ENCODE data around the gene MYO1H.
"Not testable (repeated sequence)": the region's sequence is repeated elsewhere in the genome, so short reads cannot be mapped to it uniquely, and the experiment has no call there.

The MYO1H gene

DNA sequence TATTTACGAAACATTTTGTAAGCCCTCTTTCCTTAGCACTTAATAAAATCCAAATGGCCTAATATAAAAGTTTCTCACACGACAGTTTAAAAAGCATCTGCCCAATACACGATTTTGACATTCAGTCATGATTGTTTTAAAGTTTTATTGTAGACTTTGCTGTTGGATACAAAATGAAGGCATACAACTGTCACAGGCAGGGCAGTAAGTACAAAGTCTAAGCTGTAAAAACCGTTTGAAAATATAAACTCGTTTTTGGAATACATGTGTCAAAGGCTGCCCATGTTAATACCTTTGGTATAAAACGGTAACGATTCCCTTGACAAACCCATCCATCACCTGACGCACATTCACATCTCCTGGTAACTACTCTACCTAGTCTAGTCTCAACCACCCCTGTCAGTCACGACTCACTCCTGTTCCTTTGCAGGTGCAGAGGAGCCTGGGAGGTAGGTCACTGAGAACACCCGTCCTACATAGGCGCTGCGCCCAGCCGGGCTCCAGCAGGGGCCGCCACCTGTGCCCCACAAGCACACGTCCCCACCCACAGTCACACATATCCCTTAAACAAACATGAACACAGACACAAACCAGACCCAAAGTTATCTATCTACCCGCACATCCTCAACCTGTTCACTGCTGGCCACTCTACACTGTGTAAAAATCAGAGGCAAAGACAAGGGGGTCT is 102.3 kb downstream of the MYO1H start:
- DNase-seq = no peak

DNA sequence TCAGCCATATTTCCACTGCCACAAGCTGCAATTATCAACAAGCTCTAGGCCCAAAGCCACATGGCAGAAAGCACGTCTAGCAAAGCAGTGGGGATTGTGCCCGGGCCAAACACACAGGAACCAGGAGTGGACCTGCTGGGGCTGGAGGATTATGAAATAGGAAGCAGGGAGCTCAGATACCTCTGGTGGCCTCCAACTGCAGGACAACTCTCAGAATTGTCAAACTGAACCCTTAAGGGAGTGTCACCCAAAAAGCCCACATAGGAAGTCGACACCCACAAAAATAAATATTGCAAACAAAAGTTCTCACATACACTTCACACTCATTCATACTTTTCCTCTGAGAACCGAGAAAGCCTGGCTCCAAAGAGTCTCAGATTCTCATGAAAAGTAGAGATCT is 103.3 kb downstream of the MYO1H start:
- no peak for DNase-seq

DNA sequence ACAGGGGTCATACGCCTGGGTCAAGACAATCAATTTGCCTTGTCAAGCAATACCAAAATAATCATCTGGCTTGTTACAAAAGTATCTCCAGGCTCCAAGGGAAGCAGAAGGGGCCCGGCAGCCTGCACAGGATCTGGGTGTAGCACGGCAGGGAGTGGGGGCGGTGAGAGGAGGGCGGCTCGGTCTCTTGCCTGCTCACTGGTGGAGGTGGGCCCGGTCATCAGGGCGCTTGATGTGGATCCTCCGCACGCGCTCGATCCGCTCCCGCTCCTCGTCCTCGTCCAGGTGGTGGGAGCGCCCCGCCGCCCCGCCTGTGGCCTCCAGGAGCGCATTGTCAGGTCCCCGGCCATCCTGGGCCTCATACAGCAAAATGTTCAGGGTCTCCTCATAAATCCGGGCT is 103.7 kb downstream of the MYO1H start:
- no peak for DNase-seq

DNA sequence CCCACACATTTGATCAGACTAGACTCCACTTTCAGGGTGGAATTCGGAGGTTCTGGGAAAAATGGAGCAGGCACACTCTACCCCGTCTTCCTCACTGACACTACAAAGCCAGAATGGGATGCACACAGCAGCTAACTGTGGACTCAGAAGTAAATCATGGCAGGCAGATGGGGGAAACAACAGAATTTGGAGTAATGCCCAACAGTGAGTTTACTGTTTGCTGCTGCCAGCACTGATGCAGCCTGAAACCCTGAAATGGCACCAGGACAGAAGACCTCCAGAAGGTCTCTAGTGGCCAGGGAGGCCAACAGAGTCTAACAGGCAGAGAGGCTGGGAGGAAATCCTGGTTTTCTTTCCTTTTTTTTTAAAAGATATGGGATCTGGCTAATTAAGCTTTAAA is 104.8 kb downstream of the MYO1H start:
- DNase-seq = no peak

DNA sequence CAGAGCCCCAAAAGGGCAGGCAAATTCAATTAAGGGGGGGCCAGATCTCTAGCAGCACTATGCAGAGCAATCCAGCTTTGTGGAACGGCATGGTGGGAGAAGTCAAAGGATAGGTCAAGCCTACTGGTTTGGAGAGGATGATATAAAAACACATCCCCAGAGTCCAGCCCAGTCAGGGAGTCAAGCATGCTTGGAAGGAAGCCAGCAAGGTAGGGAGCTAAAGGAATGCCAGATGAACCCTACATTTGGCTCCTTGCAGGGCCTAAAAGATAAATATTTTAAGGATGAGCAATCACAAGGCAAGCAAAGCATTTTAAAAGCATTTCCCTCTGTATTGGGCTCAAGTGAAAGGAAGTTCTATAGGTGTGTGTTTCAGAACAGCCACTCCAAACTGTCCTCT is 108.0 kb downstream of the MYO1H start:
- DNase-seq = no peak

DNA sequence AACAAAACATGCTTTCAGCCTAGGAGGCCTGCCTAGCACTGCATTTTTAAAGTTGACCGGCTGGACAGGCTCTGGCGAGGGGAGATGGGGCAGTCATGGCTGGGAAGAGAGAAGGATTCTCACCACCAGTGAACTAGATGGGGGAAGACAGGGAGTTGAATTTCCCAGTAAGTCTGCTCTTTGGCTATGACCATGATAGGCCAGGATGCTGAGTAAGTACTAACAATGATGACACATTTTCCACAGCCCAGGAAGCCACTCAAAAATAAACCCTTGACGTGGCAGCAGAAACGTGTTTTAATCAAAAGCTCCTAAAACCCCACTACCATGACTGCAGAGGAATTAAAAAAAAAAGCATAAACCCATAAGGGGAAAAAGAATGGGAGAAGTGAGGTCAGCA is 110.4 kb downstream of the MYO1H start:
- DNase-seq = no peak

DNA sequence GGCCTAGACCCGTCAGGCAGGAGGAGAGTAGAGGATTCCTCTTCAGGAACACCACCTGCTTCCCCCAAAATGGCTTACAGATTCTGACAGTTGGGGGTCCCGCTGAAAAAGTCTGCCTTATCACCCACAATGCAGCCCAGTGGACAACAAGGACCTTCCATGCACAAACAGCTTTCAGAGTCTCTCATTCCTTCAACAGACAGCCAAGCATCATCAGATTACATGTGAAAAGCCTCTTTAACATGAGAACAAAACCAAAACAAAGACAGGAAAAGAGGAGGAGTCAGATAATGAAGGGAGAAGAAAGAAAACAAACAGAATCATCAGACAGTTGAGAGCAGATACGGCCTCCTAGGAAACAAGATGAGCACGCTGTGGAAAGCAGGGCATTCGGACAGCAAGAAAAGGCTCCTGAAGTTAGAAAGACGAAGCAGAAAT is 111.1 kb downstream of the MYO1H start:
- no peak for DNase-seq

DNA sequence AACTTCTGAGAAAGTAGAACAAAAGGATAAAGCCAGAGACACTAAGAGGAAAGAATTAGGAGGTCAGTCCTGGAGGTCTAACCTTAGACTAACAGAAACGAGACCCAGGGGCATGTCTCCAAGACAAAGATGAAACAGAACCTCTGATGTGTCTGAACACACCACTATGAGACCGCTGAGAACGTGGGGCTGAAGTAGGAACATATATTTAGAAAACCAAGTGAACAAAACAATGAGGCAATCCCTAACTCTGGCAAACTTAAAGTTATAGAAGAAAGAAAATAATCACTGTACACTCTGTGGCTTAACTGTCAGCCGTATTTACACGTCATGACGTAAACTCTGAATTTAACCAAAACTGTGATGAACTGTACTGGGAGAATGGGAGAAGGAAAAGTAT is 111.5 kb downstream of the MYO1H start:
- no peak for DNase-seq

DNA sequence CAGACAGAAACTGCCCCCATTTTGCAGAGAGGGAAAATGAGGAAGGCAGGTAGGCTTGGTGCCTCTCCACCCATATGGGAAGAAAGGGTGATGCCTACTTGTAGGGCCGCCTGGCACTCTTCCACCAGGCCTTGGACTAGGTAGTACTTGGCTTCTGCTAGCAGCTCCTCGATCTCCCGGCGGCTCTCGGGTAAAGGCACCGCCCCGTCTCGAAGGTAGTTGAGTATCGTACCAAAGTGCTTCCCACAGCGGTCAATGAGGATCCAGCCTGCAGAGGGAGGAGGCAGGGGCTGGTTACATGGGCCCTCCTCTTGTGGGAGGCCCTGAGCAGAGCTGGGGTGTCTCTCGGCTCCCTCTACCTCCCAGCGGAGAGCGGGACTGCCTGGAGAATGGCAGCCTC is 112.8 kb downstream of the MYO1H start:
- no peak for DNase-seq

DNA sequence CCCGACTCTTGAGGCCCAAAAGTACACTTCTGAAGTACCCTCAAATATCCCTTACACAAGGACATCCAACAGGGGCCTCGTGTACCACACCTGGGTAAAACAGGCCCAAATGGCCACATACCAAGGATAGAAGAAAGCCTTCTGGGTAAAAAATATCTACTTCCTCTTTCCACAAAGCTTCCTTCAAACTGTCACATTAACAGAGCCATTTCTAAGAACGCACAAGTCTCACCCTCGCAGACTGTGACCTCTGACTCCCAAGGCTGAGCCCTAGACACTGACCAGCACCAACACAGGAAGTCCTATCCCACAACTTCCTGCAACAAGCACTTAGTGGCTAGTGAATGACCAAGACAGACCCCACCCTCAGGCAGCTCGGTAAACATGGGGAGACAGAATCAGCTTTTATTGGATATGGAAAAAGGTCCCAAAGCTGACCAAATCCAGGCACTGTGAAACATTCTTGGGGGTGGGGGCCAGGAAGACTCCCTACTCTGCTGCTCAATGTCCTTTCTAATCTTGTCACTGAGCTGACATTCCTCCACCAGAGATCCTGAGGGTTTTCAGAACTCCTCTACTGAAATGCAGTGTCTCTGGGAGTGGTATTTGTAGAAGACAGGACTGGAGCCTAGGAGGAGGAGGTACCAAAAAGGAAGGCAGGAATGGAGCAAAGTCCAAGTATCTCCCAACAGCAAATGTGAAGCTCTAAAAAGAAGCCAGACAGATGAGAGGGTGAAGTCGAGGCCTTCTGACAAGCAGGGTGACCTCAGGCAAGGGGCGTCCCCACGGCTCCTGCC is 113.5 kb downstream of the MYO1H start:
- DNase-seq = no peak

DNA sequence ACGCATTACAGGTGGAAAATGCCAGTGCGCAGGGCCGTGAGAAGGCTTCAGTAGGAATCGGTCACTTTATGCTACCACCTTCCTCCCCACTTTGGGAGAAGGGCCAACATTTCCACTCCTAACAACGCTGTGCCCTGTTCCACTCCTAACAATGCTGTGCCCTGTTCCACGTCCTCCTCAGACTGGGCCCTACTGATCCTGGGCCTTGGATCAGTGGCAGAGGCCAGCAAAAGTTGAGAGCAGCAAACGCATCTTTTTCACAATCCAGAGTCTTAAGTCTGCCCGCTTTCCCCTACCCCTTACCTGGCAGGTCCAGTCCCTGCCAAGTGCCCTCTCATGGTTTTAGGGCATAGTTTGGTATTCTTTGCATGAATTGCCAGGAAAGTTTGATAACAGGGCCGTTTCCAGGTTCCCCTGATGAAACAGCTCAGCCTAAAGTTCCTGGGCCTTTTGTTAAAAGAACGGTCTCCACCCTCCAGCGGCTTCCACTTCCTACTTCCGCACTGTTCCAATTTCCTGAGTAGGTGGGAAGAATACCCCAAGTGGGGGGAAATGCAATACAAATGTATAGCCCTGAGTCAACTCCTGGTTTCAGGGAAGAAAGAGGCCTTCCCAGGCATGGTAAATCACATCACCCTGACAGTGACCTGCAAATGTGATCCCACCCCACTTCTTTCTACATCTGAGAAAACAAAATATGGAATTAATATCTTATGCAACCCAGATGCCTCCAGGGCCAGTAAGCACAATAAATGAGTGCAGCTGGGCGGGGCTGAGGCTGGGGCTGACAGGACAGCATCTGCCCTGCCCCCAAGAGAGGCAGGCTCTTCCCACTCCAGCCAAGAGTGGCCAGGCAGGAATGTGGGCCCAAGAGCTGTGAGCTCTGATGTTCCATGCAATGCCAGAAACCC is 114.4 kb downstream of the MYO1H start:
- no peak for DNase-seq

DNA sequence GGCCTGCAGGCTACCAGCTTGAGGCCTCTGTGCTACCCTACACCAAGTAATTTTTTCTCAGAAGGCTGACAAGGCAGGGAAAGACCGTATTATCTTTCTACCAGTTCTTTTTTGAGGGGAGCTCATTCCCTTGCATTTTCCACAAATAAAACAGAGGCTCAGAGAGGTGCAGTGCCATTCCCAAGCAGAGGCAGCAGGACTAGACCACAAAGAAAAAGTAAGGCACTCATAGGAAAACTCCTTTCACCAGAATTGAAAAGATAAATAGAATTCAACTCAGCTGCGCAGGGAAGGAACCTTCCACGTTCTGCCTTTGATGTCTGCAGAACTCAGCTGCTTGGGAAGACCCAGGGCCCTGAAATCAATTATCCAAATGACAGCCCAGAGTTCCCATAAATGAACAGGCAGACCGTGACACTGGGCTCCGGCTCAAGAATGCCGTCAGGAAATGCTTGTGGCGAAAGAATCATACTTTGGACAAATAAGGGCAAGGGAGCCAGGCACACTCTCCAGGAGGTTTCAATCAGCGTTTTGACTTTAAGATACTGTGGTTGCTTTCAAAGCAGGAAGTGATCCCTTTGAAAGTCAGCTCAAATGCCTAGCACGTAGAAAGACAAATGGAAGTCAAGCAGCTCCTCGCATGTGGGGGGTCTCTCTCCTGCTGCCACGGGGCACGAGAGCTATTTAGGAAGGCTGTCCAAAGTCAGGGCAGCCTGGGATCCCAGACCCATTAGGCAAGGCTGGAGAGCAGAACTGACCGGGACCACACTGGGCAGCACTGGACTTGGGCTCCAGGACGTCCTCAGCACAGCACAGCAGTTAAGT is 115.4 kb downstream of the MYO1H start:
- no peak for DNase-seq

DNA sequence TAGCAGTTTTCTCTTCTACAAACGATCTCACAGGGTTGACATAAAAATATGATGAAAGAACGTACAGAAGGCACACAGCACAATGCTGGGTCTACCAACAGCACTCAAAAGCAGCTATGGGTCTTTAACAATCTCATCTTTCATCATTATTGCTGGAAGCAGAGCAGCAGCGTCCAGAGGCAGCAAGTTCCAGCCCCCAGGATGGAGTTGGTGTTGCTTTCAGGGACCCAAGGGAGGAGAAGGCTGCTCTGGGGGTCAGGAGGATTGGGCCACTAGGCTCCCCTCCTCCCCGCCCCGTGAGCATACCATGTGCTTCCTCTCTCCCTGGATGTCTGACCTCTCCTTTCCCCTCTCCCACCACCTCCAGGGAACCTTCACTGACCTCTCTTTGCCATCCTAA is 116.1 kb downstream of the MYO1H start:
- DNase-seq = no peak

DNA sequence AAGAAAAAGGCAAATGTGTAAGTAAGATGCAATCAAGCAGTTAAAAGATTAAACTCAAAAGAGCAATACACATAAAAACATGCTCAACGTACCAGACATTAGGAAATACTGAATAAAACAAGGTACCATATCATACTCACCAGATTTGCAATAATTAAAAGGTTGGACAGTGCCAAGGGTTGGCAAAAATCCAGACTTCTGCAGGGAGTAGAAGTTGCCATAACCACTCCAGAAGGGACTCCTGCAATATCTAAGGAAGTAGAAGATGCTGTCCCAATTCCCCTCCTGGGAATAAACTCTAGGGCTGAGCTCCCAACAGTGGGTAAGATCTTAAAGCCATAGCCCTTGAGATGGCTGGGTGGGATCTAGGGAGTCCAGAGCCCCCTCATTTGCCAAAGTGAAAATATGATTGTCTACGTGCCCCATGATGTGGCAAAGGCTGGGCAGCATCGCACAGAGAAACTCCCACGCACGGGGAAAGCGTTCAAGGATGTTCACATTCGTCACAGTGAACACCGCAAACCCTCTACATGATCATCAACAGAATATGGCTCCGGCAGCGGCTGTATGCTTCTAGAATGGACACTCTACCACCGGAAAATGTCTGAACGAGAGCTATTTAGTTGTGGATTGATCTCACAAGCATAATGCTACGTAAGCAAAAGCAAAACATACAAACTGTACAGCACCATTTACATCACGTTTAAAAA is 117.1 kb downstream of the MYO1H start:
- no peak for DNase-seq

DNA sequence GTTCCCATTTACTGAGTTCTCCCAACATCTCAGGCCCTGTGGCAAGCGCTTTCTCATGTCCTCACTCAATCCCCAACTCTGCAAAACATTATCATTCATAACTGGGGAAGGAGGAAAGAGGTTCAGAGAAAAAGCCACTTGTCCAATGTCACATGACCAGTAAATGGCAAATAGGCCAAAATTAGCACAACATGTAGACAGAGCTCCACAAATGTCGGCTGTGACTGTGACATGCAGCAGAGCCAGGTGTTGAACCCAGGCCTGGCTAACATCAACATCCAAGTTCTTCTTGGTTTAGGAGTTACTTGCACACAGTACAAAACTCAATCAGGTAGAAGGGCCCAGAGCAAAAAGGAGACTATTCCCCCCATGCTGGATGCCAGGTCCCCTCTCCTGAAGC is 118.6 kb downstream of the MYO1H start:
- no peak for DNase-seq

DNA sequence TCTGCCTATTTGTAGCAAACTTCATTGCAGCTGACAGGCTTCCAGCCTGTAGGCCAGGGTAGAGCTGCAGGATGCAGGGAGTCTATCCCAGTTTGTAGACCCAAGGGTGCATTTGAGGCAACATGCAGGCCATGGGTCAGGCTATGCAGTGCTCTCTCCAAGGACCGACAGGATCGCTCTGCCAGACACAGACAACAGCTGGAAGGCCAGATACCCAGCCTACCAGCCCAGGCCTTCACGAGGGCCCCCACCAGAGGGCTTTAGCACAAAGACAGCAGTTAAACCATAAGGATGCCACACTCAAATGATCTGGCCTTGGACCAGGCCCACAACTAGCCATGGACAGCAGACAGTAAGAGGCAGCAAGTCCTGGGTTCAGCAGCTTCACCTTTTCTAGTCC is 119.1 kb downstream of the MYO1H start:
- no peak for DNase-seq

DNA sequence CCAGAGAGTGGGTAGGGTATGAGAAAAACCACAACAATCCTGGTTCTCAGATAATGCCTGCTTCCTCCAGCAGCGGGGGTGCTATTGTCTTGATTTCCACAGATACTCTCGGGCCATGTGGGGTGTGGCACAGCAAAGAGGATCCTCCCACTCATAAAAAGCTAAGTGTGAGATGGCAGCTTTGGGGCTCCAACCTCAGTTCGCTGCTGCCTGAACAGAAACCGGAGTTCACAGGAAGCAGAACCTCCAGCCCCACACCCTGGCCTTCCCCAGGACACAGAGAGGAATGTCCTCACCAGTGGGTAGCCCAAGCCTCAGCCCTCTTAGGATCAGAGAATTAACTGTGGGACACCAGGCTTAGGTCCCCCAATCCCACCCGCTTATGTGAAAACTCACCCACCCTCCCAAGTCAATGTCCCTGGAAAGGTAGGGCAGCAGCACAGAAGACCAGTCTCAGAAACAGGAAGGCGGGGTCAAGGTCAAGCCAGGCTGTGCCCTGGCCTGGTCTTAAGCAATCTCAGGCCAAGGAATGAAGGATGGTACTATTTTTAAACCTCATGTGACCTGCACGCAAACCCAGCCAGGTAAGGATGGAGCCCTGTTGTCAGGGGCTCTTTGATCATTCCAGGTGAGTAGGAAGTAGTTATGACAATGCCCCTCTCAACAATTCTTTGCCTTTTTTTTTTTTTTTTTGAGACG is 120.4 kb downstream of the MYO1H start:
- DNase-seq = no peak

DNA sequence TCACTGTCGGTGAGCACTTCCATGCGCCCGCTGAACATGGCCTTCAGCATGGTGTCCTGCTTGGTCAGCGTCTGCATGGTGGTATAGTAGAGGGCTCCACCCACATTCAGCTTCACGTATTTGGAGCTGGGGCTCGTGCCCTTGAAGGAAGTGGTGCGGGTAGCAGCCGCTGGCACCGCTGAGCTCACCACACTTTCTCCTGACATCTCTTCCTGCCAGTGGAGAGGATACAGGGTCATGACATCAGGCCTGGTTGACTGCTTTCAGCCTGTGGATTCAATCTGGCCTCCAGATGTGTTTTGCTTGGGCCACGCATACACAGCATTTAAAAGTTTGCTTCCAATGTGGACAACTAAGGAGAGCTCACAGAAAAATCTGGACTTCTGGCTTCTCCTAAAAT is 121.8 kb downstream of the MYO1H start:
- DNase-seq = no peak

DNA sequence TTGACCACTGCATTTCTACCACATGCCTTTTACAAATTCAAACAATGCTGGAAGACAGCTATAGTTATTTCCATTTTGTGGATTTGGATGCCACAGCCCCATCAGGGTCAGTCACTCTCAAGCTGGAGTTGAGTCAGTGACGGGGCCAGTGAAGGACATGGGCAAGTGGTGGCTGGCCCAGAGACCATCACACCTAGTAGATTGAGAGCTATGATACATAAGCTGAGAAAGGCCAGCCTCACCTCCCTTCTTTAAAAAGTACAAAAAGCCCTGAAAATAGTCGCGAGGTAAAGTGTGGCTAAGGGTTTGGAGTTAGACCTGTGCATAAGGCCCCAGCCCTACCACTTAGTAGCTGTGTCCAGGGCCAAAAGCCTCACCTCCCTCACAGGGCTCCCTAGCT is 125.3 kb downstream of the MYO1H start:
- DNase-seq = no peak

DNA sequence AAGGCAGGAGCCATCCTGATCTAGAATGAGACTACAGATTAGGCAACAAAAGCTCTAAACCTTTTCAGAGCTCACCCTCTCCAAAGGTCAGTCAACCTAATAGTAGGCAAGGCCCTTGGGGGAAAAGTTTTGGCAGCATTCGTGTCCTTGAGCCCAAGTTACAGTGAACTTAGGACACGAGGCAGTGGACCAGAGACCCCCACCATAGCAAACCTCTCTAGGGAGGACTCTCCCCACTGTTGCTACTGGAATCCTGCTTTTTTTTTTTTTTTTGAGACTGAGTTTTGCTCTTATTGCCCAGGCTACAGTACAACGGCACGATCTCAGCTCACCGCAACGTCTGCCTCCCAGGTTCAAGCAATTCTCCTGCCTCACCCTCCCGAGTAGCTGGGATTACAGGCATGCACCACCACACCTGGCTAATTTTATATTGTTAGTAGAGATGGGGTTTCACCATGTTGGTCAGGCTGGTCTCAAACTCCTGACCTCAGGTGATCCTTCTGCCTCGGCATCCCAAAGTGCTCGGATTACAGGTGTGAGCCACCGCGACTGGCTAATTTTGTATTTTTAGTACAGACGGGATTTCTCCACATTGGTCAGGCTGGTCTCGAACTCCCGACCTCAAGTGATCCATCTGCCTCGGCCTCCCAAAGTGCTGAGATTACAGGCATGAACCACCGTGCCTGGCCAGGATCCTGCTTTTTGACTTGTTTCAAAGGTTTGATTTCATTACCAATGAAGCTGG is 126.0 kb downstream of the MYO1H start:
- not testable (repeated sequence) for DNase-seq

DNA sequence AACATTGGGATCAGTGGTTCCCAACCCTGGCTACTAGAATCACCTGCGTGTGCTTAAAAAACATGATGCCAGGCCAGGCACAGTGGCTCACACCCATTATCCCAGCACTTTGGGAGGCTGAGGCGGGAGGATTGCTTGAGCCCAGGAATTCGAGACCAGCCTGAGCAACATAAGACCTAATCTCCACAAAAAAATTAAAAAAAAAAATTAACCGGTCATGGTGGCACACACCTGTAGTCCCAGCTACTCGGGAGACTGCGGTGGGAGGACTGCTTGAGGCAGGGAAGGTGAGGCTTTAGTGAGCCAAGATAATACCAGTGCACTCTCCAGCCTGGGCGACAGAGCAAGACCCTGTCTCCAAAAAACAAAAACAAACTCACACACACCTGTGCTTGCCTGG is 127.4 kb downstream of the MYO1H start:
- no peak for DNase-seq
